Immature natural killer cell (primary cell): ENCODE data around the gene GRID1. TPM values are rescaled to one million over a fixed set of nuclear protein-coding genes. Genes with fewer than 3 reads are reported as not detected.

Experiments used
- DNase-seq, 3 donors: peaks; one replicate each; pipeline ENCODE4 v3.0.0; 2022; ENCODE audit warnings: mixed read lengths in 1 of 3
- H3K27ac Mint-ChIP-seq, 6 donors: one replicate each; pipeline ENCODE4 v1.8.0; 2020; ENCODE audit warnings: mixed read lengths in 6 of 6, mild to moderate bottlenecking in 5 of 6, inconsistent platforms in 4 of 6, moderate library complexity in 3 of 6
- H3K27me3 Mint-ChIP-seq, 3 donors: one replicate each; pipeline ENCODE4 v1.8.0; 2020 to 2021; ENCODE audit warnings: low read depth in 3 of 3, mild to moderate bottlenecking in 3 of 3, mixed read lengths in 3 of 3, moderate library complexity in 3 of 3, inconsistent platforms in 1 of 3
- H3K36me3 Mint-ChIP-seq, 3 donors: one replicate each; pipeline ENCODE4 v1.8.0; 2020; ENCODE audit warnings: mixed read lengths in 3 of 3, inconsistent platforms in 2 of 3, mild to moderate bottlenecking in 2 of 3
- H3K4me1 Mint-ChIP-seq, 2 donors: one replicate each; pipeline ENCODE4 v1.8.0; 2020; ENCODE audit warnings: inconsistent platforms in 2 of 2, mild to moderate bottlenecking in 2 of 2, mixed read lengths in 2 of 2, moderate library complexity in 1 of 2
- H3K4me3 Mint-ChIP-seq, 5 donors: one replicate each; pipeline ENCODE4 v1.8.0; 2020; ENCODE audit warnings: mild to moderate bottlenecking in 5 of 5, mixed read lengths in 5 of 5, inconsistent platforms in 3 of 5, moderate library complexity in 3 of 5
- H3K9me3 Mint-ChIP-seq, 6 donors: one replicate each; pipeline ENCODE4 v1.8.0; 2020; ENCODE audit warnings: mild to moderate bottlenecking in 6 of 6, mixed read lengths in 6 of 6, inconsistent platforms in 4 of 6, moderate library complexity in 3 of 6
- polyA plus RNA-seq, 3 donors: library from polyadenylated mRNA; unstranded; fragments of 300-500 nt; fragmentation: Illumina TruSeq; gene quantifications; one replicate each; pipeline ENCODE4 v1.2.3, GENCODE V29; 2021

Gene GRID1
- polyA plus RNA-seq, 3 donors from 2014 or later, result not detected

GRCh38 chr10:86349474-86349873 is 17.1 kb downstream of the GRID1 start:
- H3K36me3 Mint-ChIP-seq, result no peaks in the 10 kb centered on the region
- peaks cover 0 to 3% of the 10 kb centered on the region in 2 donors for H3K4me1 Mint-ChIP-seq
- H3K27ac Mint-ChIP-seq, result no peak overlapping the region
- no peak for DNase-seq
- no peak overlapping the region for H3K4me3 Mint-ChIP-seq
- H3K27me3 Mint-ChIP-seq, result peaks cover 0 to 6% (median 5%) of the 10 kb centered on the region in 3 donors
- H3K9me3 Mint-ChIP-seq, result peaks cover 0 to 1% (median 0%) of the 10 kb centered on the region in 6 donors

- DNase-seq, result no peak
- peaks cover 0 to 1% (median 0%) of the 10 kb centered on the region in 6 donors for H3K9me3 Mint-ChIP-seq
- H3K36me3 Mint-ChIP-seq, result no peaks in the 10 kb centered on the region
- peaks cover 0 to 6% (median 5%) of the 10 kb centered on the region in 3 donors for H3K27me3 Mint-ChIP-seq
- H3K27ac Mint-ChIP-seq, result no peak overlapping the region
- H3K4me3 Mint-ChIP-seq, result no peak overlapping the region
- H3K4me1 Mint-ChIP-seq, result no peaks in the 10 kb centered on the region
These were observed 18.0 kb downstream of the GRID1 start for GRCh38 chr10:86348321-86349210.

GRCh38 chr10:86347856-86348255 is 18.7 kb downstream of the GRID1 start:
- H3K36me3 Mint-ChIP-seq, result no peaks in the 10 kb centered on the region
- no peaks in the 10 kb centered on the region for H3K4me1 Mint-ChIP-seq
- H3K4me3 Mint-ChIP-seq, result no peak overlapping the region
- peaks cover 0 to 6% (median 5%) of the 10 kb centered on the region in 3 donors for H3K27me3 Mint-ChIP-seq
- no peak for DNase-seq
- H3K27ac Mint-ChIP-seq, result no peak overlapping the region
- H3K9me3 Mint-ChIP-seq, result peaks cover 0 to 1% (median 0%) of the 10 kb centered on the region in 6 donors

- Mint-ChIP-seq H3K4me3 (no peak overlapping the region), H3K27me3 (peaks cover 0 to 6% (median 5%) of the 10 kb centered on the region in 3 donors), H3K4me1 (no peaks in the 10 kb centered on the region), H3K27ac (no peak overlapping the region), H3K36me3 (no peaks in the 10 kb centered on the region), H3K9me3 (peaks cover 0 to 1% (median 0%) of the 10 kb centered on the region in 6 donors)
- no peak for DNase-seq
These were observed 19.6 kb downstream of the GRID1 start for GRCh38 chr10:86346799-86347665.

- no peak for DNase-seq
- H3K4me3 Mint-ChIP-seq, result no peak overlapping the region
- no peaks in the 10 kb centered on the region for H3K36me3 Mint-ChIP-seq
- H3K9me3 Mint-ChIP-seq, result peaks cover 0 to 1% (median 0%) of the 10 kb centered on the region in 6 donors
- H3K27me3 Mint-ChIP-seq, result peaks cover 0 to 6% (median 3%) of the 10 kb centered on the region in 3 donors
- H3K27ac Mint-ChIP-seq, result no peak overlapping the region
- no peaks in the 10 kb centered on the region for H3K4me1 Mint-ChIP-seq
These were observed 20.5 kb downstream of the GRID1 start for GRCh38 chr10:86345859-86346798.

GRCh38 chr10:86345296-86345858 is 21.2 kb downstream of the GRID1 start:
- Mint-ChIP-seq H3K4me1 (no peaks in the 10 kb centered on the region), H3K27ac (no peak overlapping the region), H3K36me3 (no peaks in the 10 kb centered on the region), H3K9me3 (peaks cover 0 to 1% (median 0%) of the 10 kb centered on the region in 6 donors), H3K27me3 (peaks cover 0 to 6% (median 3%) of the 10 kb centered on the region in 3 donors), H3K4me3 (no peak overlapping the region)
- DNase-seq, result no peak

GRCh38 chr10:86344714-86345161 is 21.9 kb downstream of the GRID1 start:
- Mint-ChIP-seq H3K27me3 (peaks cover 2 to 6% (median 3%) of the 10 kb centered on the region in 3 donors), H3K36me3 (no peaks in the 10 kb centered on the region), H3K4me3 (no peak overlapping the region), H3K4me1 (no peaks in the 10 kb centered on the region), H3K9me3 (no peaks in the 10 kb centered on the region), H3K27ac (no peak overlapping the region)
- DNase-seq, result no peak

- no peaks in the 10 kb centered on the region for H3K36me3 Mint-ChIP-seq
- no peaks in the 10 kb centered on the region for H3K9me3 Mint-ChIP-seq
- DNase-seq, result no peak
- peaks cover 0 to 6% (median 2%) of the 10 kb centered on the region in 3 donors for H3K27me3 Mint-ChIP-seq
- no peak overlapping the region for H3K27ac Mint-ChIP-seq
- H3K4me1 Mint-ChIP-seq, result no peaks in the 10 kb centered on the region
- H3K4me3 Mint-ChIP-seq, result no peak overlapping the region
These were observed 22.3 kb downstream of the GRID1 start for GRCh38 chr10:86344281-86344680.

- Mint-ChIP-seq H3K4me1 (no peaks in the 10 kb centered on the region), H3K27ac (no peak overlapping the region), H3K9me3 (no peaks in the 10 kb centered on the region), H3K36me3 (no peaks in the 10 kb centered on the region), H3K4me3 (no peak overlapping the region), H3K27me3 (peaks cover 0 to 5% (median 2%) of the 10 kb centered on the region in 3 donors)
- DNase-seq, result no peak
These were observed 22.8 kb downstream of the GRID1 start for GRCh38 chr10:86343761-86344160.

GRCh38 chr10:86342111-86342863 is 24.3 kb downstream of the GRID1 start:
- no peaks in the 10 kb centered on the region for H3K36me3 Mint-ChIP-seq
- no peaks in the 10 kb centered on the region for H3K9me3 Mint-ChIP-seq
- peaks cover 0 to 3% (median 2%) of the 10 kb centered on the region in 3 donors for H3K27me3 Mint-ChIP-seq
- H3K4me3 Mint-ChIP-seq, result no peak overlapping the region
- DNase-seq, result no peak
- no peaks in the 10 kb centered on the region for H3K4me1 Mint-ChIP-seq
- H3K27ac Mint-ChIP-seq, result no peak overlapping the region

- no peak overlapping the region for H3K4me3 Mint-ChIP-seq
- no peaks in the 10 kb centered on the region for H3K9me3 Mint-ChIP-seq
- peaks cover 0 to 3% (median 2%) of the 10 kb centered on the region in 3 donors for H3K27me3 Mint-ChIP-seq
- H3K4me1 Mint-ChIP-seq, result no peaks in the 10 kb centered on the region
- H3K36me3 Mint-ChIP-seq, result no peaks in the 10 kb centered on the region
- no peak for DNase-seq
- H3K27ac Mint-ChIP-seq, result no peak overlapping the region
These were observed 25.2 kb downstream of the GRID1 start for GRCh38 chr10:86341361-86341811.

- Mint-ChIP-seq H3K36me3 (no peaks in the 10 kb centered on the region), H3K27ac (no peak overlapping the region), H3K4me3 (no peak overlapping the region)
These were observed 25.7 kb downstream of the GRID1 start for GRCh38 chr10:86340991-86341260.

More at GRCh38 chr10:86340991-86341260, 25.7 kb downstream of the GRID1 start:
- Mint-ChIP-seq H3K27me3 (peaks cover 0 to 4% (median 3%) of the 10 kb centered on the region in 3 donors), H3K9me3 (no peaks in the 10 kb centered on the region), H3K4me1 (no peaks in the 10 kb centered on the region)
- no peak for DNase-seq
